H1 (cell line): ENCODE results near the gene TUT1. TPM values are rescaled to one million over a fixed set of nuclear protein-coding genes. Genes with fewer than 3 reads are reported as not detected.
A peak's percentile ranks its signal among the peaks of the same experiment; 100 is the strongest.

ENCODE experiments used
- CREB1 ChIP-seq: IDR thresholded peaks from 2 replicates; pipeline ENCODE4 v1.6.1; 2012; ENCODE audit warnings: inconsistent platforms
- HDAC2 ChIP-seq, 2 experiments: fragments of 300-600 bp in 1 of 2; sonication (generic) in 1 of 2; IDR thresholded peaks; 2 replicates each; pipeline ENCODE4 v1.6.1; 2011 to 2012; ENCODE audit warnings: low read depth in 2 of 2, low read length in 2 of 2, mild to moderate bottlenecking in 2 of 2, moderate library complexity in 2 of 2, borderline replicate concordance in 1 of 2, inconsistent platforms in 1 of 2
- JUN ChIP-seq: IDR thresholded peaks from 2 replicates; pipeline ENCODE4 v1.6.1; 2011; ENCODE audit warnings: low read depth, mild to moderate bottlenecking, improper control_type of control experiment, low read length
- KDM1A ChIP-seq: fragments of 200-600, 300-600 bp; sonication (generic); IDR thresholded peaks from 2 replicates; pipeline ENCODE4 v1.7.1; 2016; ENCODE audit warnings: mild to moderate bottlenecking, low read length, borderline replicate concordance
- NRF1 ChIP-seq: IDR thresholded peaks from 2 replicates; pipeline ENCODE4 v1.6.1; 2011; ENCODE audit warnings: mild to moderate bottlenecking, low read depth, low read length, improper control_type of control experiment
- PHF8 ChIP-seq: fragments of 200-600 bp; sonication (generic); conservative IDR thresholded peaks from 2 replicates; pipeline ENCODE4 v1.7.1; 2012; ENCODE audit warnings: low read depth, mild to moderate bottlenecking, inconsistent platforms, low read length, moderate library complexity
- POLR2A ChIP-seq, 2 experiments: IDR thresholded peaks; 1 replicate in 1 of 2; 2 replicates in 1 of 2; pipeline ENCODE4 v1.6.1; 2011; ENCODE audit warnings: low read depth in 2 of 2, low read length in 2 of 2, mild to moderate bottlenecking in 2 of 2; ENCODE audit errors: control extremely low read depth in 1 of 2
- POU5F1 ChIP-seq: IDR thresholded peaks from 2 replicates; pipeline ENCODE4 v1.6.1; 2011; ENCODE audit warnings: low read depth, mild to moderate bottlenecking, low read length, moderate library complexity
- RAD21 ChIP-seq, 2 experiments: IDR thresholded peaks in 1 of 2; conservative IDR thresholded peaks in 1 of 2; 2 replicates each; pipeline ENCODE4 v1.6.1; 2011; ENCODE audit warnings: low read depth in 2 of 2, low read length in 2 of 2, improper control_type of control experiment in 1 of 2, inconsistent platforms in 1 of 2, mild to moderate bottlenecking in 1 of 2, moderate library complexity in 1 of 2
- RNF2 ChIP-seq: fragments of 200-900, 300-1000 bp; sonication (generic); IDR thresholded peaks from 2 replicates; pipeline ENCODE4 v1.7.1; 2016; ENCODE audit warnings: borderline replicate concordance, low read depth, mild to moderate bottlenecking, antibody characterized with exemption, low read length; ENCODE audit not compliant: poor library complexity, severe bottlenecking; ENCODE audit errors: missing control alignments
- RXRA ChIP-seq: IDR thresholded peaks from 2 replicates; pipeline ENCODE4 v1.6.1; 2011; ENCODE audit warnings: low read depth, mild to moderate bottlenecking, low read length, moderate library complexity; ENCODE audit not compliant: insufficient read depth
- SIN3A ChIP-seq, 2 experiments: IDR thresholded peaks in 1 of 2; conservative IDR thresholded peaks in 1 of 2; 2 replicates each; pipeline ENCODE4 v1.6.1; 2011 to 2012; ENCODE audit warnings: low read length in 2 of 2, improper control_type of control experiment in 1 of 2, low read depth in 1 of 2, mild to moderate bottlenecking in 1 of 2
- SIX5 ChIP-seq: IDR thresholded peaks from 2 replicates; pipeline ENCODE4 v1.6.1; 2011; ENCODE audit warnings: mild to moderate bottlenecking, low read depth, low read length
- TBP ChIP-seq: IDR thresholded peaks from 2 replicates; pipeline ENCODE4 v1.6.1; 2011; ENCODE audit warnings: low read depth, low read length, improper control_type of control experiment
- polyA plus RNA-seq, 7 experiments: library from polyadenylated mRNA; depleted of rRNA in 3 of 7; stranded (reverse) in 5 of 7; unstranded in 2 of 7; fragments of >200 nt in 5 of 7; fragments of 200-250 nt in 2 of 7; gene quantifications; 1 replicate in 5 of 7; 2 replicates in 1 of 7; 4 replicates in 1 of 7; pipeline versions ENCODE4 v1.2.1 to v1.2.3, GENCODE V29; 2011 to 2013; ENCODE audit warnings: missing spikeins in 2 of 7, mixed read lengths in 2 of 7
- total RNA-seq: library from RNA; stranded (reverse); fragmentation: NEBNext Ultra II Directional; extraction: Animal tissue kit (Norgen Biotek cat#: 25700); gene quantifications from 2 replicates; pipeline ENCODE4 v1.2.1, GENCODE V29; 2021
- TF ChIP-seq, protein P1 (sequence below): IDR thresholded peaks from 2 replicates; pipeline ENCODE4 v1.6.1; 2011; ENCODE audit warnings: low read length, improper control_type of control experiment
- TF ChIP-seq, protein P2 (sequence below): IDR thresholded peaks from 2 replicates; pipeline ENCODE4 v1.6.1; 2012; ENCODE audit warnings: inconsistent platforms
- TF ChIP-seq, protein P3 (sequence below): IDR thresholded peaks from 2 replicates; pipeline ENCODE4 v1.6.1; 2012; ENCODE audit warnings: inconsistent platforms

Gene TUT1
- total and polyA plus RNA-seq, 2 of the 8 experiments (the other 6 are each of a cell fraction or from before 2014, with no cell fraction given) = 17.8 to 24.6 TPM

DNA sequence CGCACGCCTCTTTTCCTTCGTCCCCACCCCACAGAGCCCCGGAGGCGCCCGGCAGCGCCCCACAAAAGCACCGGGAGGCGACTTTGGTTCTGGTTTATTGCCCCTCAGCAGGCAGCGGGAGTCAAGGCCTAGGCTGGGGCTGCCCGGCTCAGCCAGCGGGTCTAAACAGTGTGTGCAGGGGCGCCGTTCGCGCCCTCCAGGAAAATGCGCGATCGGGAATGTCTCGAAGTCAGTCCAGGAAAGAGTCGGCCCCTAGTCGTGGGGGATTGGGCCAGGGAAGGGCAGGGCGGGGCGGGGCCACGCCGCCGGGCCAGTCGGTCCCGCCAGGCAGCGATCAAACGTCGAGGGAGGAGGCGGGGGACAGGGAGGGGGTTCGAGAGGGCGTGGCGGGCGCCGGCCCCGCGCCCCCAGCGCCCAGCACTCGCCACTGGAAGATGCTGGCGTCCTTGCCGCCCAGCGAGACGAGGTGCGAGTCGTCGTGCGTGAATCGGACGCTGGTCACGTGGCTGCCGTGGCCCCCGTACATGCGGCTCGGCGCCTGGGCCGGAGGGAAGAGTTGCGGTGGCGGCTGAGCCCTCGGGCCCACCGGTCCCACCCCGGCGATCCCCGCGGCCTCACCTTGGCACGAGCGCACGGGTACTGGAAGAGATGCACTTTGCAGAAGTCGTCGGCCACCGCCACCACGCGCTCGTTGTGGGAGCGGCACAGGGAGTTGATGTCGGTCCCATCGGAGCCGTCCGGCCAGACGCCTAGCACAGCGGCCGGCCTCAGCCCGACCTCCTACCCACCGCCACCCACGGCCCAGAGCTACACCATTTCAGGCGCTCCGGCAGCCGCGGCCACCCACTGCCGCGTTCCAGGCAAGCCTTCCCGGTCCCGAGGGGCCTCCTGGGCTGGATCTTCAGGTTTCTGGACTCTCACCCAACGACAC lies 11.1 kb upstream of the TUT1 start (continued):
- TF ChIP-seq, protein P1, sequence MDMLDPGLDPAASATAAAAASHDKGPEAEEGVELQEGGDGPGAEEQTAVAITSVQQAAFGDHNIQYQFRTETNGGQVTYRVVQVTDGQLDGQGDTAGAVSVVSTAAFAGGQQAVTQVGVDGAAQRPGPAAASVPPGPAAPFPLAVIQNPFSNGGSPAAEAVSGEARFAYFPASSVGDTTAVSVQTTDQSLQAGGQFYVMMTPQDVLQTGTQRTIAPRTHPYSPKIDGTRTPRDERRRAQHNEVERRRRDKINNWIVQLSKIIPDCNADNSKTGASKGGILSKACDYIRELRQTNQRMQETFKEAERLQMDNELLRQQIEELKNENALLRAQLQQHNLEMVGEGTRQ = peak; percentile 66
- TF ChIP-seq KDM1A = 0 out of 2 replicates have a peak, but pooled peaks have one; percentile 30
- TF ChIP-seq RXRA = no peak
- TF ChIP-seq HDAC2 (IDR thresholded peaks at IDR 0.05; ENCODE audit: borderline replicate concordance in 1 of 2, low read depth in 2 of 2, low read length in 2 of 2) = peak in 1 of 2 experiments; percentile 71; a peak in 2 of 4 replicates
- TF ChIP-seq CREB1 = no peak; the same call in 1 of the 2 replicates
- TF ChIP-seq PHF8 = peak; percentile 62; the same call in 1 of the 2 replicates
- no peak for TF ChIP-seq POU5F1
- TF ChIP-seq JUN = no peak
- peak in 1 of 2 experiments; percentile 57; a peak in 1 of 4 replicates for TF ChIP-seq SIN3A (conservative IDR thresholded peaks at IDR 0.05 in 1 of 2, IDR thresholded peaks at IDR 0.05 in 1 of 2; ENCODE audit: low read depth in 1 of 2, low read length in 2 of 2)
- TF ChIP-seq POLR2A (IDR thresholded peaks at IDR 0.05; ENCODE audit: control extremely low read depth in 1 of 2, low read depth in 2 of 2, low read length in 2 of 2) = no peak
- TF ChIP-seq TBP = no peak
- TF ChIP-seq NRF1 = no peak
- TF ChIP-seq, protein P2, sequence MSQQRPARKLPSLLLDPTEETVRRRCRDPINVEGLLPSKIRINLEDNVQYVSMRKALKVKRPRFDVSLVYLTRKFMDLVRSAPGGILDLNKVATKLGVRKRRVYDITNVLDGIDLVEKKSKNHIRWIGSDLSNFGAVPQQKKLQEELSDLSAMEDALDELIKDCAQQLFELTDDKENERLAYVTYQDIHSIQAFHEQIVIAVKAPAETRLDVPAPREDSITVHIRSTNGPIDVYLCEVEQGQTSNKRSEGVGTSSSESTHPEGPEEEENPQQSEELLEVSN = peak; percentile 95
- TF ChIP-seq RNF2 = no peak
- TF ChIP-seq, protein P3, sequence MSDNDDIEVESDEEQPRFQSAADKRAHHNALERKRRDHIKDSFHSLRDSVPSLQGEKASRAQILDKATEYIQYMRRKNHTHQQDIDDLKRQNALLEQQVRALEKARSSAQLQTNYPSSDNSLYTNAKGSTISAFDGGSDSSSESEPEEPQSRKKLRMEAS = peak; percentile 95
- TF ChIP-seq RAD21 (IDR thresholded peaks at IDR 0.05 in 1 of 2, conservative IDR thresholded peaks at IDR 0.05 in 1 of 2; ENCODE audit: low read depth in 2 of 2, low read length in 2 of 2) = no peak; a peak in 1 of 4 replicates
- TF ChIP-seq SIX5 = no peak
